GM18517 (cell line): ENCODE results near the gene PTPRN2.

Experiments used
- ATAC-seq: cut with Tn5 transposase; IDR thresholded peaks from one replicate; pipeline ENCODE4 v1.9.1; 2021; ENCODE audit warnings: mild to moderate bottlenecking, moderate library complexity; ENCODE audit not compliant: unreplicated experiment

PTPRN2 gene

GRCh38 chr7:158133057-158133456 lies 454.6 kb downstream of the PTPRN2 start:
- no peak for ATAC-seq

GRCh38 chr7:158130023-158130409 lies 457.6 kb downstream of the PTPRN2 start:
- ATAC-seq, result no peak

GRCh38 chr7:158129037-158130022 lies 458.3 kb downstream of the PTPRN2 start:
- ATAC-seq, result no peak

DNA sequence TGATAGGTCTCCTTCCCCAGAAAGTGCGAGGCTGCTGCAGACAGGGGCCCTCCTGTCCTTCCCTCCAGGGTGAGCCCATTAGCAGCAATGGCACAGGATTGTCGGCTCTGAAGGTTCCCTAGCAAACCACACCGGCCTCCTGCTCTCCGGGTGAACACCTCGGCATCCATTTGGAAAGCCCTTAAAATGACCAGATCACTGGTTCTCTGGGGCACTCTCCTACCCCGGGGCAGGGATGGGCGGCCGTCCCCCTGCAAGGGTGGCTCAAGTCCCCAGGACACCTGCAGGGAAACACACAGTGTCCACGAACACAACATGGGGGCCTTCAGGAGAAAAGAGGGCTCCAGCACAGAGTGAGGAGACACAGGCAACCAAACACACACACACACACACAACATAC lies 459.1 kb downstream of the PTPRN2 start:
- no peak for ATAC-seq

- no peak for ATAC-seq
Measured at GRCh38 chr7:158127241-158127640, 460.4 kb downstream of the PTPRN2 start.

- no peak for ATAC-seq
Measured at GRCh38 chr7:158126661-158127060, 461.0 kb downstream of the PTPRN2 start.

DNA sequence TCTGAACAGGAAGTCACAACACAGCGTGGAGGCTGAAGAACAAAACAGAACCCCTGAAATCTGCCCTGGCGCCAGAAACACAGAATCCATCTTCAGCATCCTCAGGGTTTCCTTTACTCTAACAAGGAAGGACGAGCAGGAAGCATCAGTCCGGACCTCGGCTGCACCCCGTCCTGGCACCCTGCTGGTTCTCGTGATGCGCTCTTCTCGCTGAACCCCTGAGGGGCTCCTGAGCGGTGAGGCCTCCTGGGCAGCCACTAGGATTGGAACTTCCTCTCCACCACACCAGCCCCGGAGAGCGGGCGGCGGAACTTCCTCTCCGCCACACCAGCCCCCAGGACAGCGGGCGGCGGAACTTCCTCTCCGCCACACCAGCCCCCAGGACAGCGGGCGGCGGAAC lies 461.9 kb downstream of the PTPRN2 start:
- no peak for ATAC-seq

DNA sequence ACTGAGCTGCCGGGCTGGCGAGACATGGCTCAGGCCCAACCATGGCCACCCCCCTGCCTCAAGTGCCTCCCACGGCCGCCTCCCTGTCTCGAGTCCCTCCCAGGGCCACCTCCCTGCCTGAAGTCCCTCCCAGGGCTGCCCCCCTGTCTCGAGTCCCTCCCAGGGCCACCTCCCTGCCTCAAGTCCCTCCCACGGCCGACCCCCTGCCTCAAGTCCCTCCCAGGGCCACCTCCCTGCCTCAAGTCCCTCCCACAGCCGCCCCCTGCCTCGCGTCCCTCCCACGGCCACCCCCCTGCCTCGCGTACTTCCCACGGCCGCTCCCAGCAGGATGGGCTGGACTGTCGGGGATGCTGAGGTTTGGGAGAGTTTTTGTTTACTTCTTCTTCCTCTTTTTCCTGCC lies 462.5 kb downstream of the PTPRN2 start:
- no peak for ATAC-seq

GRCh38 chr7:158124671-158125079 lies 462.9 kb downstream of the PTPRN2 start:
- no peak for ATAC-seq

- no peak for ATAC-seq
Measured at GRCh38 chr7:158123753-158124152, 463.9 kb downstream of the PTPRN2 start.

DNA sequence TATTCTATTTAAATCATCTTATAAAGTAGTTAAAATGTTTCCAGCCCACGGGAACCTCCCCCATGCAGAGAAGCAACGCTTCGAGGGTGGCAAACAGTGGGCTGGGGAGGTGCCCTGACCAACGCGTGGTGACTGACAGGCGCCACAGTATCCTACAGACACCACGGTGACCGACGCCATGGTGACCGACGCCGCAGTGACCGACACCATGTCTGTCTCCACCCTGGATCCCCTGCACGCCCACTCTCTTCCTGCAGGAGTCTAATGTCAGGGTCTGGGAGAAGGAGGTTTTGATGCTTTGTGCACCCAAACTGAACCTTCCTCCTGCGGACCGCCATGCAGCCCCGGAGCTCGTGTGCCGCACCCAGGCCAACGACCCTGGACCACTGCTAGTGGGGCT lies 464.4 kb downstream of the PTPRN2 start:
- ATAC-seq, result no peak

DNA sequence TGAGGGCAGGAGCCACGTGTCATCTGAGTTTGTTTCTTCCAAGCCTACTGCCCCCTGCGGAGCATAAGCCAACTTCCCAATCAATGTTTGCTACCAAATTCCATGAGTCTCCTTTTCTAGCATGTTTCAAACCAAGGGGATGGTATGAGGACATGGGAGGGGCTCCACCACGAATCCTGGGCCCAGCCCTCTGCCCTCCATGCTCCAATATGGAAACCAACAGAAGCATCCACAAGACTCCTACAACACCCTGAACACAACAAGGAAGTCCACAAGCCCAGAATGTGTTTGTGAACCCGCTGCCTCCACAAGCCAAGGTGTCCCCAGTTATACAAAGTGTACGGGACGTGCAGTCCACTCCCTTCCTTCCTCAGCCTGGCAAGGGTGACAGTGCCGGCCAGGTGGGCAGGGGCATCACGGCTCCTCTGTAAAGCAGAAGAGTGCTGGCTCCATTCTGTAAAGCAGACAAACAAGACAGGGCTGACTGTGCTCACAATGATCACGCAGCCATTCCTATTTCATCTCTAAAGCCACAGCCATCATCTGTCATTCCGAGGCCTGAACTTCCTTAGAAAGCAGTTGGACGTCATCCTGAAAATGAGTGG lies 466.1 kb downstream of the PTPRN2 start:
- ATAC-seq, result no peak

DNA sequence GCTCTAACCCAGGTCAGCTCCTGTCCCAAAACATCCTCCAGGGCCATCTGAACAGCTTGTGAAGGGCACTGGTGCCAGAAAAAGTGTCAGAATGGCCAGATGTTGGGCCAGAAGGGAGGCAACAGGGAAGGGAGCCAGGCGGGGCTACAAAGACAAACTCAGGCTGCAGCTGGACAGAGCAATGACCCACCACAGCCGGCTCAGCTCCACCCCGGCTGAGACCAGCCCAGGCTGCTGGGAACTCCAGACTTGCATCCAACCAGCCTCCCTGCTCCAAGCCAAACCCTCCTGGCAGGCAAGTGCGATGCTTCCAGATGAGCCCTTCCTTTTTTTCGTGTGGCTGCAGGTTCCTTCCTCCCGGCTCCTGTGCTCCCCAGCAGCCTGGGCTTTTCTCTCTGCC lies 466.9 kb downstream of the PTPRN2 start:
- no peak for ATAC-seq

DNA sequence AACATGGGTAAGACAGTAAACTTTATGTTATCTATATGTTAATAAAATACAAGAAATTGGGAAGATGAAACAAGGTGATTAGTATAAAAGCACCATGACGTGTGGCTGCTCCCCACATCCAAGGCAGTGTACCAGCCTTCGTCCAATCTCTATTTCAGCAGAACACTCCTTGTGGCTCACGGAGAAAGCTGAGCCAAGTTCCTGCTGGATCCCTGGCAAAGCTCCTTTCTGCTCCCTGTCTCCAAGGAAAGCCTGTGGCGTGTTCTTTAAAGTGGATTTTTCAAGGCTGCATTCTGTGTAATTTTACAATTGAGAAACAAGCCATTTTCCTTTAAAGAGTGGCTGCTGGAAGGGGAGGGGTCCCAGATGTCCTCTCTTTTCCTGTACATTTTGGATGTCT lies 467.3 kb downstream of the PTPRN2 start:
- no peak for ATAC-seq

DNA sequence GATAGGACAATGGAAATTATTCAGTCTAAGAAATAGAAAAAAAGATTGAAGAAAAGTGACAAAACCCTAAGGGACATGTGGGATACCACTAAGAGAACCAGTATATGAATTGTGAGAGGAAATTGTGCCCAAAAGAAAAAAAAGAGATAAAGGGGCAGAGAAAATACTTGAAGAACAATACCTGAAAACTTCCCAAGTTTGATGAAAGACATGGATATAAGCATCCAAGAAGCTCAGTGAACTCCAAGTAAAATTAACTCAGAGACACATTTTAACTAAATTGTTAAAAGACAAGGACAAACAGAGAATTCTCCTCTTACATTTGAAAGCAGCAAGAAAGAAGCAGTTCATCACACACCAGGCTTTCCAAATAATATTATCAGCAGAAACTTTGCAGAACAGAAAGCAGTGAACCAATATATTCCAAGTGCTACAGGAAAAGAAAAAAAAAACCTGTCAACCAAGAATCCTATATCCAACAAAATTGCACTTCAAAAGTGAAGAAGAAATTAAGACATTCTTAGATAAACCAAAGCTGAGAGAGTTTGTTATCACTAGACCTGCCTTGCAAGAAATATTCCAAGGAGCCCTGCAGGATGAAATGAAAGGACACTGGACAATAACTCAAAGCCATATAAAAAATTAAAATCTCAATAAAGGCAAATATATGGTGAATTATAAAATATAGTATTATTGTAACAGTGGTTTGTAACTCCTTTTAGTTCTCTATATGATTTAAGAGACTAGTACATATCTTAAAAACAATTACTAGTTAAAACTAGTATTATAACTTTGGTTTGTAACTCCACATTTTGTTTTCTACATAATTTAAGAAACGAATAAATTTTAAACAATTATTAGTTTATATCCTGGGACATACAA lies 470.0 kb downstream of the PTPRN2 start:
- no peak for ATAC-seq

- no peak for ATAC-seq
Measured at GRCh38 chr7:158116235-158116634, 471.4 kb downstream of the PTPRN2 start.

DNA sequence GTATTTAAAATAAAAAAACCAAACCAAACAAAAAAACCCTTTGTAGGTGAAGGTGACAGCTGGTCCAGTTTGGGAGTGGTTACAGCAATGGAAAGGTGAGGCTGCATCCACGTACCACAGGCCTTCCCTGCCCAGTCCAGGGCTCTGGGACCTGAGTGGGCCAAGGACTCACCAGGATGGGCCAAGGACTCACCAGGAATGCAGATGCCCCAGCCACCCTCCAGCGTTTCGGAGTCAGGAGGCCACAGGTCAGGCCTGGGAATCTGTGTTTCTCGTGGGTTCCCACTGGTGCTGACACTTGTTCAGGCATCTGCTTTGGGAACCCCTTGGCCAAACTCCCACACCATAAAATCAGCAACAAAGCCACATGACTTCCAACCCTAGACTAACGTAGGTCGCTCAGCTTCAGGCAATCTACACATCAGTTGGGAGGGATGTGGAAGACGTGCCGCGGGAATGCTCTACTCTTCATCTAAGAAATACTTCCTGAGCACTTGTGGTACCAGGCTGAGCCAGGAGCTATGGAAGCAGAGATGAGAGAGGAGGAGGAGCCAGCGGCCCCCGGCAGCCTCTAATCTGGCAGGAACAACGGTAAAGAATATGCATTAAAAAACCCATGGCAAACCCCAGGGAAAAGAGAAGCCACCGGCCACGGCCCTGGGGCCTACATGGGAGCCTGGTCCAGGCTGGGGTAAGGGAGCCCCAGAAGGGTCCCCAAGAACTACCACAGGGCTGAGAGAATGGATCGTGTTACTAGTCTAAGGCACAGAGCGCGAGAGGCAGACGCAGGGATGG lies 473.4 kb downstream of the PTPRN2 start:
- ATAC-seq, result no peak

GRCh38 chr7:158113321-158114025 lies 474.1 kb downstream of the PTPRN2 start:
- ATAC-seq, result no peak

- ATAC-seq, result no peak
Measured at GRCh38 chr7:158112571-158113320, 474.9 kb downstream of the PTPRN2 start.
